Thymus (tissue), 11 donors: ENCODE results near the gene OVOL3. TPM values are rescaled to one million over a fixed set of nuclear protein-coding genes. Genes with fewer than 3 reads are reported as not detected.

Source experiments
- DNase-seq, 9 donors: peaks; one replicate each; pipeline ENCODE4 v3.0.0-alpha.2; 2013; ENCODE audit warnings: low spot score in 9 of 9, low read depth in 6 of 9, missing footprints in 1 of 9
- H3K27ac ChIP-seq, 2 donors: one replicate each; pipeline ENCODE4 v1.5.1; 2013; ENCODE audit warnings: control low read depth in 1 of 2, low read depth in 1 of 2, low read length in 1 of 2, mild to moderate bottlenecking in 1 of 2, moderate library complexity in 1 of 2
- H3K27me3 ChIP-seq, 2 donors: one replicate each; pipeline ENCODE4 v1.5.1; 2013; ENCODE audit warnings: low read length in 1 of 2; ENCODE audit not compliant: control insufficient read depth in 2 of 2, insufficient read depth in 1 of 2
- H3K36me3 ChIP-seq, 2 donors: one replicate each; pipeline ENCODE4 v1.5.1; 2013; ENCODE audit warnings: low read length in 1 of 2, mild to moderate bottlenecking in 1 of 2, moderate library complexity in 1 of 2; ENCODE audit not compliant: control insufficient read depth in 2 of 2, insufficient read depth in 2 of 2
- H3K4me1 ChIP-seq, 2 donors: one replicate each; pipeline ENCODE4 v1.5.1; 2013; ENCODE audit warnings: low read length in 2 of 2; ENCODE audit not compliant: control insufficient read depth in 2 of 2, insufficient read depth in 2 of 2
- H3K4me3 ChIP-seq, 2 donors: one replicate each; pipeline ENCODE4 v1.5.1; 2013; ENCODE audit warnings: low read length in 2 of 2, control low read depth in 1 of 2, mild to moderate bottlenecking in 1 of 2
- H3K9me3 ChIP-seq, 2 donors: one replicate each; pipeline ENCODE4 v1.5.1; 2013; ENCODE audit warnings: low read length in 1 of 2, mild to moderate bottlenecking in 1 of 2; ENCODE audit not compliant: control insufficient read depth in 2 of 2, insufficient read depth in 1 of 2
- WGBS: extraction: QIAGEN DNeasy Blood & Tissue Kit; methylation state at CpG from one replicate; pipeline ENCODE4 v1.1.7; 2013; 5-methylcytosine and 5-hydroxymethylcytosine counted together
- polyA plus RNA-seq: library from polyadenylated mRNA; stranded (reverse); fragments of 200-250 nt; gene quantifications from one replicate; pipeline ENCODE4 v1.2.3, GENCODE V29; 2013
- total RNA-seq: library from RNA; stranded (reverse); fragments of 120-200 nt; gene quantifications from one replicate; pipeline ENCODE4 v1.2.4, GENCODE V29; 2013
- donor health status: healthy.

Gene OVOL3
- total and polyA plus RNA-seq, 2 donors: 0.11 TPM; not detected in 1

DNA sequence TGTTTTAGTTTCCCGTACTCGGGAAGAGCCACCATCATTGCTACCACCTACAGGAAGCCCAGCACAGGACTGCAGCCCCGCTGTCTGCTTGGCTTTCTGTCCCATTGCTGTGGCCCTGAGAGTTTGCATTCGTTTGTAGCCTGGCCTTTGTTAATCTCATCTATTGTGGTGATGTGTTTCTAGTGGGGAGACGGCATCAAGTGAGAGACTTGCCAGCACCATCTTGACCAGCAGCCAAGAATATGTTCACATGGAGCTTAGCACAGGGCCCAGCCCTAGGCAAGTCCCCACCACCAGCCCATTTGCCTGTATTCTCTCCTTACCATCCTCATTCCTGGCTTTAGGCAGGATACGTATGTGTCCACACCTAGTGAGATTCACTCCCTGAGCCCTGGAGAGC, 17.3 kb upstream of the OVOL3 start:
- peaks cover 61 to 82% of the 10 kb centered on the region in 2 donors for H3K36me3 ChIP-seq
- 74% methylated on average over 6 of the region's 6 CpGs for WGBS
- H3K9me3 ChIP-seq: no peaks in the 10 kb centered on the region
- H3K27me3 ChIP-seq: no peaks in the 10 kb centered on the region
- no peaks in the 10 kb centered on the region for H3K4me1 ChIP-seq
- H3K27ac ChIP-seq: no peak overlapping the region
- no peak for DNase-seq
- H3K4me3 ChIP-seq: no peak overlapping the region

DNA sequence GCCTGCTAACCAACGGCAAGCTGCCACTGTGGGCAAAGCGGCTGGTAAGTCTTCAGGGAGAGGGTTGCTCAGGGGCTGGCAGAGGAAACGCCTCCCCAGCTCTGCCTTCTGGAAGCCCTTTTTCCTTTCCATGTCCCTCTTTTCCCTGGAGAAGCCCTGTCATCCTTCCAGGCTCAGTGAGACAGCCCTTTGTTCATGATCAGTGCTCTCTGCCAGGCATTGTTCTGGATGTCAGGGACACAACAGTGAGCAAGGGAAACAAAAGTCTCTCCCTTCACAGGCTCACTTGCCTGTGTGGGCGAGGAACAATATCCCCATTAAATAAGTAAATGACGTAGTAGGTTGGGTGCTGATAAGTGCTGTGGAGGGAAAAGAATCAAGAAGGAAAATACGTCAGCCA, 13.9 kb upstream of the OVOL3 start:
- no peak overlapping the region for H3K27ac ChIP-seq
- H3K4me1 ChIP-seq: no peaks in the 10 kb centered on the region
- H3K9me3 ChIP-seq: no peaks in the 10 kb centered on the region
- H3K27me3 ChIP-seq: no peaks in the 10 kb centered on the region
- H3K4me3 ChIP-seq: no peak overlapping the region
- WGBS: 97% methylated on average over 6 of the region's 6 CpGs
- no peak for DNase-seq
- H3K36me3 ChIP-seq: peaks cover 59 to 75% of the 10 kb centered on the region in 2 donors

DNA sequence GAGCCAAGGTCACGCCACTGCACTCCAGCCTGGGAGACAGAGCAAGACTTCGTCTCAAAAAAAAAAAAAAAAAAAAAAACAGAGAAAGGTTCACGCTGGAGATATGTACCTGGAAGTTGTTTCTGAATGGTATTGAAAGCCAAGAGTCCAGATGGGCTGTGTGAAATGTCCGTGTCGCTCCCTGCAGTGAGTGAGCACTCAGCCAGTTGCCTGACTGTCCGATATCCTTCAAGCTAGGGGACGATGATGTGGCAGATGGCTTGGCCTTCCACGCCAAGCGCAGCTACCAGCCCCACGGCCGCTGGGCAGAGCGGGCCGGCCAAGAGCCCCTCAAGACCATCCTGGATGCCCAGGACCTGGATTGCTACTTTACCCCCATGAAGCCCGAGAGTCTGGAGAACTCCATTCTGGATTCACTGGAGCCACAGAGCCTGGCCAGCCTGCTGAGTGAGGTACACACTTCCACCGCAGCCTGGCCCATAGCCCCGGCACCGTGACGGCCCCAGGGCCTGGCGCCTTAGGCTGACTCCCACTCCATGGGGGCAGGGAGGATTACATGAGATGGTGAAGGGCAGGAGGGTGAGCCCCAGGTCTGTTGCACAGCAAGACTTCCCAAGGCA, 11.7 kb upstream of the OVOL3 start:
- H3K36me3 ChIP-seq: peaks cover 59 to 75% of the 10 kb centered on the region in 2 donors
- H3K9me3 ChIP-seq: no peaks in the 10 kb centered on the region
- H3K4me3 ChIP-seq: no peak overlapping the region
- no peak overlapping the region for H3K27ac ChIP-seq
- no peaks in the 10 kb centered on the region for H3K4me1 ChIP-seq
- no peak for DNase-seq
- WGBS: 92% methylated on average over 19 of the region's 19 CpGs
- H3K27me3 ChIP-seq: no peaks in the 10 kb centered on the region

DNA sequence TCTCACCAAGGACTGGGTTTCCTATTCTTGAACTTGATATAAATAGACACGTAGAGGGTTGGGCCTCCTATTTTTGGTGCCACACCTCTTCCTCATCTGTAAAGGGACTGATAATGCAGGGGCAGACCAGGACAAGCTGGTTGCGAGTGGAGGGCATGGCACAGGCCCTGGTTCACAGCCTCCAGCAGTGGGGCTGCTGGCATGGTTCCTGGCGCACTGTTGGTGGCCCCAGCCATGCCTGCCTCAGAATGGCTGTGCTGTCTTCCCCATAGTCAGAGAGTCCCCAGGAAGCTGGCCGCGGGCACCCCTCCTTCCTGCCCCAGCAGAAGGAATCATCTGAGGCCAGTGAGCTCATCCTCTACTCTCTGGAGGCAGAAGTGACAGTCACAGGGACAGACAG, 10.5 kb upstream of the OVOL3 start:
- H3K4me1 ChIP-seq: no peaks in the 10 kb centered on the region
- H3K27ac ChIP-seq: no peak overlapping the region
- no peak for DNase-seq
- WGBS: 99% methylated on average over 5 of the region's 5 CpGs
- peaks cover 60 to 79% of the 10 kb centered on the region in 2 donors for H3K36me3 ChIP-seq
- H3K27me3 ChIP-seq: no peaks in the 10 kb centered on the region
- H3K4me3 ChIP-seq: no peak overlapping the region
- H3K9me3 ChIP-seq: no peaks in the 10 kb centered on the region

DNA sequence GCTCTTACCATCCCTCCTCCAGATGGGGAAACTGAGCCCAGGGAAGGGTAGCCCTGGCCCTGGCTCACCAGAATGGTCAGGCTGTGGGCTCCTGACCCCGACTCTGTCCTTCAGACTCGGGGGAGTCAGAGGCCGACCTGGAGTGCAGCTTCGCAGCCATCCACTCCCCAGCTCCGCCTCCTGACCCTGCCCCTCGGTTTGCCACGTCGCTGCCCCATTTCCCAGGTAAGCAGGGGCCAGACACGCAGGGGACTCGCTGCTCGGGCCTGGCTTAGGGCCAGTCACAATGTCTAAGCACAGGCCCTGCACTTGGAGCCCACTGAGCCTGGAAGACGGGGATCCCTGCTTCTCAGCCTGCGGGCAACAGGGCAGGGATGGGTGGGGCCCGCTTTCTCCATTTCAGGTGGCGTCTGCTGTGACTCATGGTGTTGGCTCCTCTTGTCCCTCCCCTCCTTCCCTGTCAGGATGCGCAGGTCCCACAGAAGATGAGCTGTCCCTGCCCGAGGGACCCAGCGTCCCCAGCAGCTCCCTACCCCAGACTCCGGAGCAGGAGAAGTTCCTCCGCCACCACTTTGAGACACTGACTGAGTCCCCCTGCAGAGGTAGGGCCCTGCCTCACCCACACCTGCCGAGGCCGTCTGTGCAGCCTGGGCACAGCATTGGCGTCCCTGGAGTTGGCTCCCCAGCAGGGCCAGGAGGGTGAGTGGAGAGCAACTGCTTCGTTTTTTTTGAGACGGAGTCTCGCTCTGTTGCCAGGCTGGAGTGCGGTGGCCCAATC, 9.2 kb upstream of the OVOL3 start:
- WGBS: 98% methylated on average over 27 of the region's 27 CpGs
- no peaks in the 10 kb centered on the region for H3K27me3 ChIP-seq
- no peak overlapping the region for H3K27ac ChIP-seq
- H3K4me3 ChIP-seq: no peak overlapping the region
- no peaks in the 10 kb centered on the region for H3K9me3 ChIP-seq
- DNase-seq: no peak
- H3K36me3 ChIP-seq: peaks cover 55 to 79% of the 10 kb centered on the region in 2 donors
- no peaks in the 10 kb centered on the region for H3K4me1 ChIP-seq

DNA sequence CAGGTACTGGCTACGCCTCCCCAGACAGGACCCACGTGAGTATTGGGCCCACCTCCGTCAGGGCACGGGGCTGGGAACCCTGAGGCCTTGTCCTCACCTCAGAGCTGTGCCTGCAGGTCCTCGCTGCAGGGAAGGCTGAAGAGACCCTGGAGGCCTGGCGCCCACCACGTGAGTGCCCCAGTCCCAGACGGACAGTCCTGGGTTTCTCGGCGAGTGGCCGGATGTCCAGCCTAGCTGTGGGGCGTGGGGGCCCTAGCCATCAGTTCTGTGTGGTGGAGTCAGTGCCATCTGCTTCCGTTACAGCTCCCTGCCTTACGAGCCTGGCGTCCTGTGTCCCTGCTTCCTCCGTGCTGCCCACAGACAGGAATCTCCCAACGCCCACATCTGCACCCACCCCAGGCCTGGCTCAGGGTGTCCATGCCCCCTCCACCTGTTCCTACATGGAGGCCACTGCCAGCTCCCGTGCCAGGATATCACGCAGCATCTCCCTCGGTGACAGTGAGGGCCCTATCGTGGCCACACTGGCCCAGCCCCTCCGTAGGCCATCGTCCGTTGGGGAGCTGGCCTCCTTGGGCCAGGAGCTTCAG, 7.8 kb upstream of the OVOL3 start:
- WGBS: 95% methylated on average over 24 of the region's 24 CpGs
- H3K4me1 ChIP-seq: no peaks in the 10 kb centered on the region
- H3K27me3 ChIP-seq: no peaks in the 10 kb centered on the region
- H3K4me3 ChIP-seq: no peak overlapping the region
- H3K9me3 ChIP-seq: no peaks in the 10 kb centered on the region
- peaks cover 51 to 68% of the 10 kb centered on the region in 2 donors for H3K36me3 ChIP-seq
- no peak for DNase-seq
- H3K27ac ChIP-seq: no peak overlapping the region

DNA sequence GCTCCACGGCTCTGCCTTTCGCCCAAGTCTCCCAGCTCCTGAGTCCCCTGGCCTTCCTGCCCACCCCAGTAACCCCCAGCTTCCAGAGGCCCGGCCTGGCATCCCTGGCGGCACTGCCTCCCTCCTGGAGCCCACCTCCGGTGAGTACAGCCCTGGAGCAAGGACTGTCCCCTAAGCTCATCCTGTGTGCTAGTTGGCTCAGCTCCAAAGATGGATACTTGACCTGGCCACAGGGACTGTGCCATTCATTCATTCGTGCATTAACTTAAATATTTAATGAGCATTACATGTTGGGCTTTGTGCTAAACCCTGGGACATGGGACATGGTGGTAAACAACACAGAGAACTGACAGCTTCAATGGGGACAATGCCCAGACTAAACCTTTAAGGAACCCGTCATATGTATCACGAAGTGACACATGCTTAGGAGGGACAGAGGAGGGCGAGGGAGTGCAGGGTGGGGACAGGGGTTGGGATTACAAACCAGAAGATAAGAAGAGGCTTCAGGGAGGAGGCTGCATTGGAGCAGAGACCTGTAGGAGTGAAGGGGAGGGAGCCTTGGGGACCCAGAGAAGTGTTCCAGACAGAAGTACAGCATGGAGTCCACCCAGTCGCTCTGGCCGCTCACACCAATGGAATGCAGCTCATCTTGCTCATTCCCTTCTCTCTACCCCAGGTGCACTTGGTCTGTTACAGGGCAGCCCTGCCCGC, 6.9 kb upstream of the OVOL3 start:
- DNase-seq: no peak
- H3K9me3 ChIP-seq: no peaks in the 10 kb centered on the region
- WGBS: 97% methylated on average over 12 of the region's 12 CpGs
- H3K4me3 ChIP-seq: no peak overlapping the region
- peaks cover 48 to 67% of the 10 kb centered on the region in 2 donors for H3K36me3 ChIP-seq
- H3K27me3 ChIP-seq: no peaks in the 10 kb centered on the region
- H3K4me1 ChIP-seq: no peaks in the 10 kb centered on the region
- H3K27ac ChIP-seq: no peak overlapping the region

DNA sequence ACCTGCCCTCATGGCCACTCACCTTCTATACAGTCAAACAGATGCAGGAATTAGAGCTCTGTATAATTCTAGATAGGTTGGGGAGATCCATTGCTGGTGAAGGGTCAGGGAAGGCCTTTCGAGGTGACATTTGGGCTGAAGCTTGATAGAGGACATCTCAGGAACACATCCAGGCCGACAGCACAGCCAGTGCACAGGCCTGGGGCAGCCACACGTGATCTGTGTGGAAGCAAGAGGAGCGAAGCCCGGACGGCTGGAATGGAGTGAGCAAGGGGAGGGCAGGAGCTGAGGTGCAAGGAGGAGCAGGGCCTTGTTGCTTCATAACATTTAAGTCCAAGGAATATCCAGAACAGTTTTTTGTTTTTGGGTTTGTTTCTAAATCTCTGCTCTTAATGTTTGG, 4.5 kb upstream of the OVOL3 start:
- 97% methylated on average over 6 of the region's 6 CpGs for WGBS
- Histone ChIP-seq H3K27ac (no peak overlapping the region), H3K36me3 (peaks cover 38 to 53% of the 10 kb centered on the region in 2 donors), H3K4me1 (no peaks in the 10 kb centered on the region), H3K27me3 (no peaks in the 10 kb centered on the region), H3K9me3 (no peaks in the 10 kb centered on the region), H3K4me3 (no peak overlapping the region)
- no peak for DNase-seq

DNA sequence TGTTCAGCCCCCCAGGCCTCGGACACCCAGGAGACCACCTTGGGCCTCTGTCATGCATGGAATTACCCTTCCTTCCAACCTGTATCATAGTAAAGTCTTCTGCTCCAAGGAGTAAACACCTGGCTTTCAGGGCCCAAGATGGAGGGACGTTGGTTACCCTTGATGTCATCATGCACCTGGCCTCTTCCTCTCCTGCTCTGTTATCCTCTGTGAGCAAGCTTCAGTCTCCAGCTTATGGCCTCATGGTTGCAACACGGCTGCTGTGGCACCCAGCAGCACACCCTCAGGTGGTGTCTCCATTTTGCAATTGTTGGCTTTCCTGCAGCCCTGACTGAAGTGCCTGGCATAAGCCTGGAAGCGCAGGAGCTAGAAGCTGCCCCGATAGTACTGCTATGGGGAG, 4.0 kb upstream of the OVOL3 start:
- Histone ChIP-seq H3K4me3 (no peak overlapping the region), H3K4me1 (no peaks in the 10 kb centered on the region), H3K27me3 (no peaks in the 10 kb centered on the region), H3K27ac (no peak overlapping the region), H3K36me3 (peaks cover 34 to 47% of the 10 kb centered on the region in 2 donors), H3K9me3 (no peaks in the 10 kb centered on the region)
- no peak for DNase-seq
- 96% methylated on average over 5 of the region's 5 CpGs for WGBS
